Measurements from ENCODE around the gene ECHS1.
"Not testable (repeated sequence)": the region's sequence is repeated elsewhere in the genome, so short reads cannot be mapped to it uniquely, and the experiment has no call there.

Gene ECHS1

DNA sequence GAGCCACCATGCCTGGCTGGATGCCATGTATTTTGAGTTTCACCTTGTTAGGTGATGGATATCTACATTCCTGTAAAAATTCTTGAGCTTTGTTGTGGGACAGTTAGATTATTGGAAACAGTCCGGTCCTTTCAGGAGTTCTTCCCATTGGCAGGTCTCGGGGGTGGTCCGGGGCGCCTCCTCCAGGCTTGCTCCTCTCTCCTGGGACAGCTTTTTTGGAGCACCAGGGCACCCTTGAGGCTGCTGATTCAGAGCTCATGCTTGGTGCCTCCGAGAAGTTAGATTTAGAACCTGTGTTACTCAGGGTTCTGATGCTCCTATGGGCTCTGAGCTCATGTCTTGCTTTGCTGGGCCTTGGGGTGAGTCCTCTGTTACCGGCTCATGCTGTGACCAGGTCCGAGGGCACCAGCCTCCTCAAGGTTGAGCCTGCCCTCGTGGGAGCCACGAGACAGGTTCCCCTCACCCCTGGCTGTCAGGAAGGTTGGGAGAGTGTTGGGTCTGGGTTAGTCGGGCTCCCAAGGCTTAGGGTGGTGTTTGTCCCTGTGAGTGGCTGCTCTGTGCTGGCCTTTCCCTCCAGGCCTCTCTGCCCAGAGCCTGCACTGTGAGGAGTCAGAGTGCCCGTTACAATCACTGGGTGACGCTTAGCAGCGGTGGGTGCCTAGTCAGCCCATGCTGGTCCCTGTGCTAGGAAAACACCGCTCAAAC lies 45.3 kb upstream of the ECHS1 start:
- H3K4me3 ChIP-seq (ENCODE audit: low read length) = no peak overlapping the region
- no peak for DNase-seq (ENCODE audit: low read depth)
- no peak for TF ChIP-seq CTCF (conservative IDR thresholded peaks at IDR 0.05; ENCODE audit: low read length)

- no peak overlapping the region for H3K4me3 ChIP-seq (ENCODE audit: low read length)
- no peak for TF ChIP-seq CTCF (conservative IDR thresholded peaks at IDR 0.05; ENCODE audit: low read length)
- no peak for DNase-seq (ENCODE audit: low read depth)
These were observed 42.6 kb upstream of the ECHS1 start for GRCh38 chr10:133415752-133416151.

GRCh38 chr10:133414401-133414800 lies 41.2 kb upstream of the ECHS1 start:
- DNase-seq (ENCODE audit: low read depth); H3K4me3 ChIP-seq (ENCODE audit: low read length): not testable (repeated sequence)

DNA sequence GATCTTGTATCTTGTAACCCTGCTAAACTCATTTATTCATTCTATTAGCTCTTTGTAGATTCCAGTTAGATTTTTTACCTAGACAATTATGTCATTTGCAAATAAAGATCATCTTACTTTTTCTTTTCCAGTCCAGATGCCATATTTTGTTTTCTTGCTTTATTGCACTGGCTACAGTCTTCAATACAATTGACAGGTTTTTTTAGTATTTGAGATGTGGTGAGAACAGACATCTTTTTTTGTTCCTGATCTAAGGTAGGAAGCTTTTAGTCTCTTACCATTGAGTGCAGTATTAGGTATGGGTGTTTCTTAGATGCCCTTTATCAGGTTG lies 39.2 kb upstream of the ECHS1 start:
- no peak for TF ChIP-seq CTCF (conservative IDR thresholded peaks at IDR 0.05; ENCODE audit: low read length)
- no peak overlapping the region for H3K4me3 ChIP-seq (ENCODE audit: low read length)
- no peak for DNase-seq (ENCODE audit: low read depth)

GRCh38 chr10:133411523-133412380 lies 38.6 kb upstream of the ECHS1 start:
- H3K4me3 ChIP-seq (ENCODE audit: low read length) = no peak overlapping the region
- no peak for DNase-seq (ENCODE audit: low read depth)
- TF ChIP-seq CTCF (conservative IDR thresholded peaks at IDR 0.05; ENCODE audit: low read length) = no peak

DNA sequence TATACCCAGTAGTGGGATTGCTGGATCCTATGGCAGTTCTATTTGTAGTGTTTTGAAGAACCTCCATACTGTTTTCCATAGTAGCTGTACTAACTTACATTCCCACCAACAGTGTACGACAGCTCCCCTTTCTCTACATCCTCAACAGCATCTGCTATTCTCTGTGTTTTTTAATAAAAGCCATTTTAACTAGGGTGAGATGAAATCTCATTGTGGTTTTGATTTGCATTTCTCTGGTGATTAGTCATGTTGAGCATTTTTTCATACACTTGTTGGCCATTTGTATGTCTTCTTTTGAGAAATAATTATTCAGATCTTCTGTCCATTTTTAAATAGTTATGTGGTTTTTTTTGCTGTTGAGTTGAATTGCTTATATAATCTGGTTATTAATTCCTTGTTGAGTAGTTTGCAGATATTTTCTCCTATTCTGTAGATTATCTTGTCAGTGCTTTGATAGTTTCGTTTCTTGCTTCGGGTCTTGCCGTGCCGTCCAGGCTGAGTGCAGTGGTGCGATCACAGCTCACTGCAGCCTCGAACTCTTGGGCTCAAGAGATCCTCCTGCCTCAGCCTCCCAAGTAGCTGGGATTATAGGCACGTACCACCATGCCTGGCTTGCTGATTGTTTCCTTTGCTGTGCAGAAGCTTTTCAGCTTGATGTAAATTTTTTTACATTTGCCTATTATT lies 32.8 kb upstream of the ECHS1 start:
- H3K4me3 ChIP-seq (ENCODE audit: low read length) = no peak overlapping the region
- peak; percentile 52 for DNase-seq (ENCODE audit: low read depth)
- TF ChIP-seq CTCF (conservative IDR thresholded peaks at IDR 0.05; ENCODE audit: low read length) = no peak

- no peak for TF ChIP-seq CTCF (conservative IDR thresholded peaks at IDR 0.05; ENCODE audit: low read length)
- DNase-seq (ENCODE audit: low read depth) = peak; percentile 36
- no peak overlapping the region for H3K4me3 ChIP-seq (ENCODE audit: low read length)
These were observed 32.1 kb upstream of the ECHS1 start for GRCh38 chr10:133405272-133405671.

Data from AG10803 (cell line).